Astrocyte (in vitro differentiated cells and primary cell): ENCODE measurements around the gene AP2M1.

Experiments
- CTCF ChIP-seq: IDR thresholded peaks from 2 replicates; pipeline ENCODE4 v1.5.1; 2011; ENCODE audit warnings: low read depth, mild to moderate bottlenecking, inconsistent platforms, low read length, moderate library complexity; ENCODE audit not compliant: insufficient read depth
- EZH2 ChIP-seq: IDR thresholded peaks from 2 replicates; pipeline ENCODE4 v1.6.1; 2012; ENCODE audit warnings: mild to moderate bottlenecking, low read length, inconsistent platforms; ENCODE audit not compliant: insufficient read depth

- TF ChIP-seq CTCF (no peak), EZH2 (no peak)
These were observed 18.1 kb upstream of the AP2M1 start for GRCh38 chr3:184156522-184156955.
